Measurements from ENCODE around the gene PDE6H.

Gene PDE6H

GRCh38 chr12:14972816-14973215 lies at the start of gene PDE6H:
PDE6H (plus strand) TSS chr12:14973042; CDS start chr12:14978013, 4,971 bp downstream.
- DNase-seq: no peak

- no peak for DNase-seq
Observed at GRCh38 chr12:14923944-14924343, 48.9 kb upstream of the PDE6H start.

- no peak for DNase-seq
Observed at GRCh38 chr12:14924541-14924940, 48.3 kb upstream of the PDE6H start.

- DNase-seq: no peak
Observed at GRCh38 chr12:14927267-14927666, 45.6 kb upstream of the PDE6H start.

- DNase-seq: no peak
Observed at GRCh38 chr12:14928931-14929330, 43.9 kb upstream of the PDE6H start.

GRCh38 chr12:14930299-14930698 lies 42.5 kb upstream of the PDE6H start:
- DNase-seq: no peak

- no peak for DNase-seq
Observed at GRCh38 chr12:14931359-14931758, 41.5 kb upstream of the PDE6H start.

GRCh38 chr12:14931791-14932560 lies 40.9 kb upstream of the PDE6H start:
- DNase-seq: no peak

- DNase-seq: no peak
Observed at GRCh38 chr12:14934511-14934910, 38.3 kb upstream of the PDE6H start.

- DNase-seq: no peak
Observed at GRCh38 chr12:14935031-14935430, 37.8 kb upstream of the PDE6H start.

- DNase-seq: no peak
Observed at GRCh38 chr12:14936224-14936861, 36.5 kb upstream of the PDE6H start.

- no peak for DNase-seq
Observed at GRCh38 chr12:14937014-14937413, 35.8 kb upstream of the PDE6H start.

- DNase-seq: no peak
Observed at GRCh38 chr12:14937689-14938088, 35.2 kb upstream of the PDE6H start.

GRCh38 chr12:14938301-14938700 lies 34.5 kb upstream of the PDE6H start, which contains the start of gene ERP27:
ERP27 (minus strand) TSS chr12:14938537; CDS start chr12:14938508, 29 bp downstream.
- no peak for DNase-seq

- no peak for DNase-seq
Observed at GRCh38 chr12:14941369-14941768, 31.5 kb upstream of the PDE6H start.

GRCh38 chr12:14942196-14942931 lies 30.5 kb upstream of the PDE6H start:
- DNase-seq: no peak

GRCh38 chr12:14946162-14946561 lies 26.7 kb upstream of the PDE6H start:
- no peak for DNase-seq

GRCh38 chr12:14946861-14947260 lies 26.0 kb upstream of the PDE6H start:
- no peak for DNase-seq

- no peak for DNase-seq
Observed at GRCh38 chr12:14948672-14949071, 24.2 kb upstream of the PDE6H start.

GRCh38 chr12:14949631-14950030 lies 23.2 kb upstream of the PDE6H start:
- DNase-seq: no peak

GRCh38 chr12:14950421-14950820 lies 22.4 kb upstream of the PDE6H start:
- no peak for DNase-seq

GRCh38 chr12:14950982-14951746 lies 21.7 kb upstream of the PDE6H start:
- no peak for DNase-seq

GRCh38 chr12:14951851-14952250 lies 21.0 kb upstream of the PDE6H start:
- no peak for DNase-seq
